ENCODE measurements around the gene KLF9. TPM values are rescaled to one million over a fixed set of nuclear protein-coding genes. Genes with fewer than 3 reads are reported as not detected.

Gene KLF9
- total and polyA plus RNA-seq, 2 donors (not counting 3 experiments of a cell fraction or from before 2014, with no cell fraction given) = 7.3 to 17.2 TPM

- Histone ChIP-seq H3K4me2 (ENCODE audit: insufficient read depth, low read length) (no peak overlapping the region), H3K9ac (replicated peaks; ENCODE audit: extremely low read depth, insufficient read depth, low read length) (no peak overlapping the region), H3K9me3 (replicated peaks; ENCODE audit: control insufficient read depth, insufficient read depth, low read length) (no peaks in the 10 kb centered on the region), H3K36me3 (ENCODE audit: control insufficient read depth in 2 of 2, extremely low read depth in 1 of 2, insufficient read depth in 2 of 2, low read length in 2 of 2) (no peaks in the 10 kb centered on the region), H3K9me1 (replicated peaks; ENCODE audit: control insufficient read depth, extremely low read depth, insufficient read depth, low read length) (no peaks in the 10 kb centered on the region), H2AFZ (ENCODE audit: low read depth, low read length) (no peak overlapping the region), H3K27me3 (ENCODE audit: control insufficient read depth in 2 of 2, insufficient read depth in 2 of 2, low read length in 2 of 2) (no peaks in the 10 kb centered on the region), H3K4me3 (replicated peaks in 1 of 3; ENCODE audit: insufficient read depth in 1 of 3, low read depth in 1 of 3, low read length in 3 of 3) (no peak overlapping the region), H3K79me2 (ENCODE audit: control insufficient read depth, insufficient read depth, low read length) (peaks cover 92% of the 10 kb centered on the region), H4K20me1 (replicated peaks; ENCODE audit: control insufficient read depth, extremely low read depth, insufficient read depth, low read length) (no peaks in the 10 kb centered on the region), H3K4me1 (ENCODE audit: control insufficient read depth, extremely low read depth, insufficient read depth, low read length) (peaks cover 28% of the 10 kb centered on the region), H3K27ac (ENCODE audit: insufficient read depth, low read depth, low read length) (no peak overlapping the region)
- DNase-seq (ENCODE audit: low read depth, low spot score) (no peak), FAIRE-seq (no peak)
- CTCF ChIA-PET = interaction anchor here (1.0 to 2.5 kb wide), 4 partner anchors 15 to 293 kb away, joined by 3 to 11 read pairs (median 4); no protein-coding TSS in a partner anchor
- TF ChIP-seq GATA2 (IDR thresholded peaks at IDR 0.05; ENCODE audit: insufficient read depth, insufficient read length, low read depth, low read length) (no peak), CTCF (IDR thresholded peaks at IDR 0.05; ENCODE audit: extremely low read depth in 1 of 2, insufficient read depth in 1 of 2, low read depth in 1 of 2, low read length in 2 of 2) (no peak), EZH2 (IDR thresholded peaks at IDR 0.05; ENCODE audit: borderline replicate concordance, low read depth, low read length, severe bottlenecking) (no peak)
- POLR2A ChIA-PET = interaction anchor here (0.6 kb wide), 1 partner anchor 114 kb away, joined by 3 read pairs; no protein-coding TSS in a partner anchor
- intact Hi-C loops (cut with micrococcal nuclease) (no loop called here), dilution Hi-C loops (cut with MboI; ENCODE audit: extremely low pct_ligation_motif_present, low sequenced_read_pairs) (no loop called here)
- no TSS peak for BruUV-seq (replicated peaks)
Measured at GRCh38 chr9:70405808-70406433, 8.5 kb downstream of the KLF9 start.

- no peak overlapping the region for H3K4me3 ChIP-seq (replicated peaks in 1 of 3; ENCODE audit: insufficient read depth in 1 of 3, low read depth in 1 of 3, low read length in 3 of 3)
- dilution Hi-C loops (cut with MboI; ENCODE audit: extremely low pct_ligation_motif_present, low sequenced_read_pairs) = no loop called here
Measured at GRCh38 chr9:70404261-70404660, 10.2 kb downstream of the KLF9 start.

More at GRCh38 chr9:70404261-70404660, 10.2 kb downstream of the KLF9 start:
- Histone ChIP-seq H3K9me1 (replicated peaks; ENCODE audit: control insufficient read depth, extremely low read depth, insufficient read depth, low read length) (no peaks in the 10 kb centered on the region), H4K20me1 (replicated peaks; ENCODE audit: control insufficient read depth, extremely low read depth, insufficient read depth, low read length) (no peaks in the 10 kb centered on the region), H3K27ac (ENCODE audit: insufficient read depth, low read depth, low read length) (no peak overlapping the region), H2AFZ (ENCODE audit: low read depth, low read length) (no peak overlapping the region), H3K4me1 (ENCODE audit: control insufficient read depth, extremely low read depth, insufficient read depth, low read length) (peaks cover 15% of the 10 kb centered on the region), H3K79me2 (ENCODE audit: control insufficient read depth, insufficient read depth, low read length) (peaks cover 92% of the 10 kb centered on the region), H3K9me3 (replicated peaks; ENCODE audit: control insufficient read depth, insufficient read depth, low read length) (no peaks in the 10 kb centered on the region), H3K9ac (replicated peaks; ENCODE audit: extremely low read depth, insufficient read depth, low read length) (no peak overlapping the region), H3K4me2 (ENCODE audit: insufficient read depth, low read length) (no peak overlapping the region), H3K36me3 (ENCODE audit: control insufficient read depth in 2 of 2, extremely low read depth in 1 of 2, insufficient read depth in 2 of 2, low read length in 2 of 2) (no peaks in the 10 kb centered on the region), H3K27me3 (ENCODE audit: control insufficient read depth in 2 of 2, insufficient read depth in 2 of 2, low read length in 2 of 2) (no peaks in the 10 kb centered on the region)
- ChIA-PET CTCF (interaction anchor here (0.7 to 2.0 kb wide), 3 partner anchors 10 to 198 kb away, joined by 3 to 13 read pairs (median 8); partner anchors contain the start of gene KLF9), POLR2A (no interaction called here)
- no TSS peak for BruUV-seq (replicated peaks)
- intact Hi-C loops (cut with micrococcal nuclease) = no loop called here
- DNase-seq (ENCODE audit: low read depth, low spot score) (no peak), FAIRE-seq (no peak)
- TF ChIP-seq EZH2 (IDR thresholded peaks at IDR 0.05; ENCODE audit: borderline replicate concordance, low read depth, low read length, severe bottlenecking) (no peak), FOS (IDR thresholded peaks at IDR 0.05; ENCODE audit: borderline replicate concordance, insufficient read depth, low read length) (no peak), JUN (IDR thresholded peaks at IDR 0.05; ENCODE audit: borderline replicate concordance, insufficient read depth, insufficient read length, low read depth) (no peak)
